Common myeloid progenitor, CD34-positive (primary cell): Measurements from ENCODE around the gene CADPS2.

Experiments used
- CTCF ChIA-PET: fragments of 350-600 bp; sonication (Branson Sonifier 250); formaldehyde crosslinking; loops from one replicate; lab custom pipeline; 2021; ENCODE audit warnings: antibody characterized with exemption; lab: Charles Lee
- POLR2A ChIA-PET: fragments of 350-600 bp; sonication (Branson Sonifier 250); formaldehyde crosslinking; loops from one replicate; lab custom pipeline; 2021; ENCODE audit warnings: antibody characterized with exemption; lab: Charles Lee
- DNase-seq, 3 donors: peaks; one replicate each; pipeline versions ENCODE4 v3.0.0 to v3.0.0-alpha.2; 2013
- H3K27ac ChIP-seq, 2 experiments: 1 replicate in 1 of 2; 2 replicates in 1 of 2; pipeline ENCODE4 v1.7.0; 2013; ENCODE audit warnings: inconsistent platforms in 2 of 2, low read length in 2 of 2, mild to moderate bottlenecking in 2 of 2, low read depth in 1 of 2, moderate library complexity in 1 of 2; ENCODE audit not compliant: severe bottlenecking in 2 of 2, insufficient read depth in 1 of 2, poor library complexity in 1 of 2
- H3K27me3 ChIP-seq, 5 experiments: replicated peaks in 2 of 5; 1 replicate in 3 of 5; 2 replicates in 2 of 5; pipeline versions ENCODE4 v1.6.1 to v1.7.0; 2013; ENCODE audit warnings: low read length in 4 of 5, mild to moderate bottlenecking in 2 of 5, moderate library complexity in 2 of 5, inconsistent platforms in 1 of 5; ENCODE audit not compliant: insufficient read depth in 5 of 5, control insufficient read depth in 4 of 5
- H3K36me3 ChIP-seq, 4 experiments: 1 replicate in 2 of 4; 2 replicates in 2 of 4; pipeline versions ENCODE4 v1.6.1 to v1.7.0; 2013; ENCODE audit warnings: low read length in 3 of 4, control low read depth in 1 of 4, mild to moderate bottlenecking in 1 of 4; ENCODE audit not compliant: control insufficient read depth in 4 of 4, insufficient read depth in 4 of 4
- H3K4me1 ChIP-seq, 4 experiments: 1 replicate in 3 of 4; 2 replicates in 1 of 4; pipeline versions ENCODE4 v1.6.1 to v1.7.1; 2013; ENCODE audit warnings: low read length in 3 of 4, mild to moderate bottlenecking in 3 of 4, control low read depth in 1 of 4, inconsistent platforms in 1 of 4, moderate library complexity in 1 of 4; ENCODE audit not compliant: control insufficient read depth in 4 of 4, insufficient read depth in 4 of 4; ENCODE audit errors: control extremely low read depth in 1 of 4
- H3K4me3 ChIP-seq, 7 experiments: 1 replicate in 4 of 7; 2 replicates in 3 of 7; pipeline versions ENCODE4 v1.5.1 to v1.7.0; 2013; ENCODE audit warnings: mild to moderate bottlenecking in 7 of 7, low read length in 6 of 7, moderate library complexity in 6 of 7, inconsistent platforms in 2 of 7, low read depth in 2 of 7, control low read depth in 1 of 7; ENCODE audit not compliant: insufficient read depth in 4 of 7, control insufficient read depth in 1 of 7; ENCODE audit errors: extremely low read depth in 1 of 7
- H3K9me3 ChIP-seq, 5 experiments: 1 replicate in 4 of 5; 2 replicates in 1 of 5; pipeline versions ENCODE4 v1.6.1 to v1.7.1; 2013; ENCODE audit warnings: low read length in 4 of 5, mild to moderate bottlenecking in 2 of 5, inconsistent platforms in 1 of 5, low read depth in 1 of 5, moderate library complexity in 1 of 5; ENCODE audit not compliant: control insufficient read depth in 4 of 5, insufficient read depth in 2 of 5; ENCODE audit errors: control extremely low read depth in 1 of 5
- WGBS: methylation state at CpG from one replicate; pipeline ENCODE4 v1.1.5; 2013; ENCODE audit not compliant: insufficient coverage; 5-methylcytosine and 5-hydroxymethylcytosine counted together

The CADPS2 gene

GRCh38 chr7:122762071-122762470, 124.2 kb downstream of the CADPS2 start:
- WGBS: no CpG with 5 or more reads among the region's 2 CpGs

GRCh38 chr7:122758501-122758900, 127.8 kb downstream of the CADPS2 start:
- H3K36me3 ChIP-seq: no peaks in the 10 kb centered on the region
- DNase-seq: no peak
- H3K27ac ChIP-seq: no peak overlapping the region
- H3K4me3 ChIP-seq: no peak overlapping the region
- H3K9me3 ChIP-seq: no peaks in the 10 kb centered on the region
- no peaks in the 10 kb centered on the region for H3K27me3 ChIP-seq
- CTCF ChIA-PET: interaction anchor here (1.5 kb wide), 1 partner anchor 11 kb away, joined by 3 read pairs; no protein-coding TSS in a partner anchor
- POLR2A ChIA-PET: no interaction called here
- H3K4me1 ChIP-seq: no peaks in the 10 kb centered on the region
- WGBS: no CpG with 5 or more reads among the region's 1 CpG

More at GRCh38 chr7:122762071-122762470, 124.2 kb downstream of the CADPS2 start:
- Histone ChIP-seq H3K4me1 (no peaks in the 10 kb centered on the region), H3K27me3 (no peaks in the 10 kb centered on the region), H3K36me3 (no peaks in the 10 kb centered on the region), H3K4me3 (no peak overlapping the region), H3K9me3 (no peaks in the 10 kb centered on the region), H3K27ac (no peak overlapping the region)
- no peak for DNase-seq
- CTCF ChIA-PET: no interaction called here
- POLR2A ChIA-PET: no interaction called here

GRCh38 chr7:122756860-122757259, 129.4 kb downstream of the CADPS2 start:
- Histone ChIP-seq H3K4me3 (no peak overlapping the region), H3K27me3 (no peaks in the 10 kb centered on the region), H3K4me1 (no peaks in the 10 kb centered on the region), H3K9me3 (no peaks in the 10 kb centered on the region), H3K36me3 (no peaks in the 10 kb centered on the region), H3K27ac (no peak overlapping the region)
- DNase-seq: no peak
- CTCF ChIA-PET: no interaction called here
- WGBS: 20% methylated on average over 1 of the region's 1 CpG
- POLR2A ChIA-PET: interaction anchor here (0.6 kb wide), 1 partner anchor 12 kb away, joined by 3 read pairs; no protein-coding TSS in a partner anchor

- Histone ChIP-seq H3K27me3 (no peaks in the 10 kb centered on the region), H3K9me3 (no peaks in the 10 kb centered on the region), H3K27ac (no peak overlapping the region), H3K36me3 (no peaks in the 10 kb centered on the region), H3K4me1 (no peaks in the 10 kb centered on the region), H3K4me3 (no peak overlapping the region)
- CTCF ChIA-PET: no interaction called here
- POLR2A ChIA-PET: interaction anchor here (0.7 kb wide), 1 partner anchor 1138 kb away, joined by 3 read pairs; no protein-coding TSS in a partner anchor
- no CpG with 5 or more reads among the region's 2 CpGs for WGBS
- no peak for DNase-seq
Measured at GRCh38 chr7:122755696-122756095, 130.6 kb downstream of the CADPS2 start.

- Histone ChIP-seq H3K9me3 (no peaks in the 10 kb centered on the region), H3K27ac (no peak overlapping the region), H3K4me3 (no peak overlapping the region), H3K4me1 (no peaks in the 10 kb centered on the region), H3K36me3 (no peaks in the 10 kb centered on the region), H3K27me3 (no peaks in the 10 kb centered on the region)
- POLR2A ChIA-PET: no interaction called here
- DNase-seq: no peak
- WGBS: 100% methylated on average over 2 of the region's 3 CpGs
- CTCF ChIA-PET: no interaction called here
Measured at GRCh38 chr7:122752583-122752982, 133.7 kb downstream of the CADPS2 start.

- Histone ChIP-seq H3K27ac (no peak overlapping the region), H3K9me3 (no peaks in the 10 kb centered on the region), H3K27me3 (no peaks in the 10 kb centered on the region), H3K4me3 (no peak overlapping the region), H3K36me3 (no peaks in the 10 kb centered on the region), H3K4me1 (no peaks in the 10 kb centered on the region)
- POLR2A ChIA-PET: no interaction called here
- CTCF ChIA-PET: no interaction called here
- DNase-seq: no peak
- WGBS: 80% methylated on average over 1 of the region's 2 CpGs
Measured at GRCh38 chr7:122750389-122750788, 135.9 kb downstream of the CADPS2 start.

GRCh38 chr7:122748195-122748594, 138.1 kb downstream of the CADPS2 start:
- Histone ChIP-seq H3K27ac (no peak overlapping the region), H3K36me3 (no peaks in the 10 kb centered on the region), H3K9me3 (no peaks in the 10 kb centered on the region), H3K27me3 (no peaks in the 10 kb centered on the region), H3K4me3 (no peak overlapping the region), H3K4me1 (no peaks in the 10 kb centered on the region)
- 100% methylated on average over 2 of the region's 2 CpGs for WGBS
- CTCF ChIA-PET: no interaction called here
- POLR2A ChIA-PET: no interaction called here
- no peak for DNase-seq
